Ishikawa (cell line): ENCODE results near the gene OR51B4.

Experiments
- CREB1 ChIP-seq: IDR thresholded peaks from 2 replicates; pipeline ENCODE4 v1.6.1; 2012; ENCODE audit warnings: low read depth
- EP300 ChIP-seq: IDR thresholded peaks from 2 replicates; pipeline ENCODE4 v1.6.1; 2012; ENCODE audit warnings: borderline replicate concordance
- RAD21 ChIP-seq: IDR thresholded peaks from 2 replicates; pipeline ENCODE4 v1.6.1; 2012; ENCODE audit warnings: low read depth
- TAF1 ChIP-seq: IDR thresholded peaks from 2 replicates; pipeline ENCODE4 v1.6.1; 2012; ENCODE audit warnings: low read depth, mild to moderate bottlenecking
- TEAD4 ChIP-seq: IDR thresholded peaks from 2 replicates; pipeline ENCODE4 v1.6.1; 2012
- USF1 ChIP-seq: IDR thresholded peaks from 2 replicates; pipeline ENCODE4 v1.6.1; 2012
- YY1 ChIP-seq: IDR thresholded peaks from 2 replicates; pipeline ENCODE4 v1.6.1; 2012; ENCODE audit warnings: low read depth
- ZBTB7A ChIP-seq: IDR thresholded peaks from 2 replicates; pipeline ENCODE4 v1.6.1; 2012; ENCODE audit warnings: low read depth

- TF ChIP-seq TAF1, result no peak
- TF ChIP-seq TEAD4, result no peak
- TF ChIP-seq CREB1, result no peak
- no peak for TF ChIP-seq ZBTB7A
- TF ChIP-seq RAD21, result no peak
- no peak for TF ChIP-seq EP300
- no peak for TF ChIP-seq USF1
- no peak for TF ChIP-seq YY1
These were observed 33.4 kb upstream of the OR51B4 start for GRCh38 chr11:5335170-5335569.
